Right kidney (tissue), 1 donor: ENCODE measurements around the gene THSD7A.
"Not testable (repeated sequence)": the region's sequence is repeated elsewhere in the genome, so short reads cannot be mapped to it uniquely, and the experiment has no call there.

Experiments
- DNase-seq: peaks from one replicate; pipeline ENCODE4 v3.0.0-alpha.2; 2016

Gene THSD7A

GRCh38 chr7:11458736-11459483 lies 373.1 kb downstream of the THSD7A start:
- DNase-seq = no peak

GRCh38 chr7:11457419-11457818 lies 374.6 kb downstream of the THSD7A start:
- no peak for DNase-seq

- no peak for DNase-seq
These were observed 375.4 kb downstream of the THSD7A start for GRCh38 chr7:11456574-11456973.

DNA sequence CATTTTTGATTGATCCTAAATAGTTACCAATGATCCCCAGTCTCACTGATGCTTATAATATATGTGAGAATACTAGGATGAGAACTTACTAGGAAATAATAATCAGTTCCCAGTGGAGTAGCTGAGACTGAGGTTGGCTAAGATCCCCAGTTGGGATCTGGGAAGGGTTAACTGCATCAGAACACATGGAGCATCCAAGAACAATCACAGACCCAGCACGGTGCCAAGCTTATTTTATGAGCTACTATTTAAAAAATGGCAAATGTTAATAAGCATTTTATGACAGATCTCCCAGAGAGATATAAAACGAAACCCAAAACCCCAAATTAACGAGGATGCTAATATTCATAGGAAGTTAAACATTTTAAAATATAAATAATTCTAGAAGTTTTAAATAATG lies 379.5 kb downstream of the THSD7A start:
- DNase-seq = no peak

DNA sequence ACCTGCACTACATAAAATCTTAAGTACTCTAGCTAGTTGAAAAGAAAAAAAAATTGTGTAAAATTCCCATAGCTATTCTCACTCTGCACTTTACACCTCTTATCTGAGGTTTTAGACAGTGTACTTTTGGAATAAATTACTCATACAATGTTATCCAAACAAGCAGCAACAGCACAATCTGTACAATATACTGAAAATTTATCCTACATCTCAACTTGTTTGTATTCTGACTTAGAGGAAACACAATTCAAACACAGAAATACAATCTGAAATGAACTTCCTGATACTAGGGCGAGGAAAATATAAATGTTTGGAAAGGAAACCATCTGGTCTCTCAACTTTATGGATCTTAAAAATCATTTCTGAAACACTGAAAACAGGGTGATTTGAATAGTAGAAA lies 381.7 kb downstream of the THSD7A start:
- DNase-seq = no peak

DNA sequence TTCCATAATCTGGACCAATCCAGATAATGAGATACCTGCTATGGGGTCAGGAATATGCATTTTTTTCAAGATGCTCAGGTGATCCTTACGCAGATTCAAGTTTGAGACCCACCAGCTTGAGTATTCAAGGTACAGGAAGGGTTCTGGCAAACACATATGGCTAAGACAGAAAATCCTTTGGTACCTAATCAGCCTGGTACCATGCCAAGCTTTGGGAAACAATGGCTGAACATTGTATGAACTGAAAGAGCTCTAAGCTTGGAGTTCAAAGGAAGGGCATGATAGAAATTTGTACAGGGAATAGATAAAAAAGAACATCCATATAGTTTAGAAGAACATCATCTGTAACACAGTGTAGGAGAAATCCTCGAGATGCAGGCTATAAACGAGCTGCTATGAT lies 382.7 kb downstream of the THSD7A start:
- no peak for DNase-seq

DNA sequence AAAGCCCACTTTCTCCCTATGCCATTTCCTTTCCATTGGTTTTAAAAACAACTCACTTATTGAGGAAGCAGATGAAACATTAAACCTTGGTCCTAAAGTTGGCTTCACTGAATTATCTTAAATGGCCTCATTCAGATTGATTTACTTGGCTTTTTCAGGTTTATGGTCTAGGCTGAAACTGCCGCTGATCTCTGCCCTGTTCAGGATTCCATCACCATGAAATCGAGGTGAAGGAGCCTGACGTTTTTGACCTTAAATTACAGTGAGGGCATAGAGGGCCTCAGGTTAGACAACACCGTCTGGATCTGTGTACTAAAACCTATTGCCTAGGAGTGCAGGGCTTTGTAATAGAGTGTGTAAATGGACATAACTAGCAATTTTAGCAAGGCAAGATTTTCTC lies 383.7 kb downstream of the THSD7A start:
- no peak for DNase-seq

DNA sequence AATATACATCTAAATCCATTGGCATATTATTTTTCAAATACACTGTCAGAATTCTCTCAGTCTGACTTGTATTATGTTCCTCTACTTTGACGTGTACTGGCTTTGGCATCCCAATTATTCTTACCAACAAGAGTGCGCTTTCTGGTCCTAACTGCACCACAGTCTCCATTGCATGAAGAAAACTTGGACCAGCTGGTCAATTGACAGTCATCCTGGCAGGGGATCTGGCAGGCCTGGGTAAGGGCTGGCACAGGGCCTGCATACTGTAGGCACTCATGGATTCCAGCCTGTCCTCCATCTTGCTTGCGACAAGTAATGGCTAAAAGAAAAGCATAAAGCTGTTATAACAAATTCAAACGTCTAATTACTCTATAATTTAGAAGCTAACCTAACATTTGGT lies 384.9 kb downstream of the THSD7A start:
- DNase-seq = no peak

DNA sequence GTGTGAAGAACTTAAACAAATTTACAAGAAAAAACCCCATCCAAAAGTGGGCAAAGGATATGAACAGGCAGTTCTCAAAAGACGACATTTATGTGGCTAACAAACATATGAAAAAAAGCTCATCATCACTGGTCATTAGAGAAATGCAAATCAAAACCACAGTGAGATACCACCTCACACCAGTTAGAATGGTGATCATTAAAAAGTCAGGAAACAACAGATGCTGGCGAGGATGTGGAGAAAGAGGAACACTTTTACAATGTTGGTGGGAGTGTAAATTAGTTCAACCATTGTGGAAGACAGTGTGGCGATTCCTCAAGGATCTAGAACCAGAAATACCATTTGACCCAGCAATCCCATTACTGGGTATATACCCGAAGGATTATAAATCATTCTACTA lies 388.1 kb downstream of the THSD7A start:
- not testable (repeated sequence) for DNase-seq

GRCh38 chr7:11437994-11438393 lies 394.0 kb downstream of the THSD7A start:
- DNase-seq = no peak

DNA sequence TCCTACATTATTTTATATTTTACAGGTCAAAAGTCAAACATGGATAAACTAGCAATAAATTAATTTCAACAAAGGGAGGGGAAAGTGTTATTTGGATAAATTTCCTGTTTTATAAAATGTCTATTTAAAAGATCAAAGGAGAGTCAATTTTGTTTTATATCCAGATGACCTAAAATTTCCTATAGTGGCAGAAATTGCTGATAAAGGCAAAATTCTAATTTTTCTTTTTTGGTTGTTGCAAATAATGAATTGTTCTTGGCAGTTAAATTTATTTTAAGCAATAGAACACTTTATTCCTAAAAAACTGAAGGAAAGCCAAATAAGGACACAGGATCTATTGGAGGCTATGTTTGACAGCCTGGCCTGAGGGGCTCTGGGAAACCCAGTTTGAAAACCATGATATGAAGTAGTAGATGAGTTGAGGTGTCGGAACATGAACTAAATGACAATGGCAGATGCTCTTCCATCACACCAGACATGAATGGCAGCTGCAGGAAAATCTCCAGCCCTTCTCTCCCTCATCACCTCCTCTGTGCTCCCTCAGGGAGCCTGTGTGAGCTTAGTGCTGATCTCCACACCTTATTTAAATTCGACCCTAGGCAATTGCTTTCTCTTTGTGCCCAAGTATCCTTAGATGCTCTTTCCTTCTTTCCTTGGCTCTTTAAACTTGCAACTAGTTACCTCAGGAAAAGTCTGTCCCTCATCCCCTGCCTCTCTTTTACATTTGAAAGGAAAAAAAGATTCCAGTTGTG lies 395.0 kb downstream of the THSD7A start:
- no peak for DNase-seq

DNA sequence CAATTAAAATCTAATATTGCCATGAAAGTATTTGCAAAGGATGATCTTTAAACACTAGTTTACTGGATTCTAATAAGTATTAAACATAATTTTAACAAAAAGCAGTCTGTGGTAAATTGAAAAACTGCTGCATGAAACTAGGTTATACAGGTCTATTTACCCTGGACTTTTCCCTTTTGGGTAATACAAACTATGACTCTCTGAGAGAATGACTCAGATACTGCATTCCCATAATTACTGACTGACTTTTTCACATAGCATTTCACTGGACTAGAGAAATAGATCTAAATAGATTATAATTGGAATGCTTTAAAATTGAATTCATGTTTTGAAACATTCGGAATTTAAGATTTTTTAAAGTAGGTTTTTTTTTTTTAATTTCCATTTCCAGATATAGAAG lies 395.7 kb downstream of the THSD7A start:
- DNase-seq = no peak

- no peak for DNase-seq
These were observed 397.6 kb downstream of the THSD7A start for GRCh38 chr7:11434366-11434765.

DNA sequence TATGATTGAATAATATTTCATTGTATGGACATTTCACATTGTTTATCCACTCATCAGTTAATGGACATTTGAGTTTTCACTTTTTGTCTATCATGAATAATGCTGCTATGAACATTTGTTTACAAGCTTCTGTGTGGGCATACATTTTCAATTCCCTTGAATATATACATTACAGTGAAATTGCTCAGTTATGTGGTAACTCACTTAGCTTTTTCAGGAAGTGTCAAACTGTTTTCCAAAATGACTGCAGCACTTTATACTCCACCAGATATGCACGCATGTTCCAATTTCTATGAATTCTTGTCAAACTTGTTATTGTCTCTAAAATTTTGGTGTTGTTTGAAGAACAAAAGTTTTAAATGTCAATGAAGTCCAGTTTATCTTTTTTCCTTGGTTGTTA lies 401.2 kb downstream of the THSD7A start:
- DNase-seq = no peak

DNA sequence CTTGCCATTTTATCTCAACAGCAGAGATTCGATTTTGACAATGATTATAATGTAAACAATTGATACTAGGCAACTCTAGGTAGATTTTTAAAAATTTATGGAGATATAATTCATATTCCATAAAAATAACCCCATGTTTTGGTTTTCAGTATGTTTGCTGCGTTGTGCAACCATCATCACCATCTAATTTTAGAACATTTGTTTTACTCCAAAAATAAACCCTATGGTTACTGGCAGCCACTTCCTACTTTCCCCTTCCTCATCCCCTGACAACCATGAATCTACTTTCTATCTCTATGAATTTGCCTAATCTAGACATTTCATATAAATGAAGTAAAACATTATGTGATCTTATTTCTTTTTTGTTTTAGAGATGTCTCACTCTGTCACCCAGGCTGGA lies 401.9 kb downstream of the THSD7A start:
- no peak for DNase-seq

DNA sequence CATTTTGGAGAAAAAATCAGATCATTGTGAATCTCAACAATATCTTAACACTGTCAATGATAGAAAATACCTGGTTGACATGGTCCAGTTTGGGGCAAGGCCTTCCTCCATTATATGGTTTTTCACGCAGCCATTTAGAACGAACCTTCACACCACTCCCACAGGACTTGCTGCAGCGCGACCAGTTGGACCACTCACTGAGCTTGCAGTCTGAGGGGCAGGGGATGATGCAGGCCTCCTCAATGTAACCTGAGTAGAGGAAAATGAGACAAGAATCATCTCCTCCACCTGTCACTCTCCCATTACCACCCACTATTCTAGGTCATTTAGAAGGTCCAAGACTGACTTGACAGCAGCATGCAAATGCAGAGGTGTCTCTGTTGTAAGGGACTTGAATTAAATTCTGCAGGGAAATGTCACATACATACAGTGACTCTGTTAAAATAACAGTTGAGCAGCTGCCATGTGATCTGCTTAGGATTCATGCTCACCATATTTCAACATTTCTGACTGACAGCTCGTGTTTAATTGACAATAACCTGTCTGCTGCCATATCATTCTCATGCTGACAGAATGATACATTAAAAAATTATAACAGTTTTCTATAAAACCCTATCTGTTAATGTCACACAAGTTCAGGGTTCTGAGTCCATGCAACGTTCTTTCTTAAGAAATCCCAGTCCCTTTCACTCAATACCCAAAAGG lies 403.0 kb downstream of the THSD7A start:
- DNase-seq = no peak

DNA sequence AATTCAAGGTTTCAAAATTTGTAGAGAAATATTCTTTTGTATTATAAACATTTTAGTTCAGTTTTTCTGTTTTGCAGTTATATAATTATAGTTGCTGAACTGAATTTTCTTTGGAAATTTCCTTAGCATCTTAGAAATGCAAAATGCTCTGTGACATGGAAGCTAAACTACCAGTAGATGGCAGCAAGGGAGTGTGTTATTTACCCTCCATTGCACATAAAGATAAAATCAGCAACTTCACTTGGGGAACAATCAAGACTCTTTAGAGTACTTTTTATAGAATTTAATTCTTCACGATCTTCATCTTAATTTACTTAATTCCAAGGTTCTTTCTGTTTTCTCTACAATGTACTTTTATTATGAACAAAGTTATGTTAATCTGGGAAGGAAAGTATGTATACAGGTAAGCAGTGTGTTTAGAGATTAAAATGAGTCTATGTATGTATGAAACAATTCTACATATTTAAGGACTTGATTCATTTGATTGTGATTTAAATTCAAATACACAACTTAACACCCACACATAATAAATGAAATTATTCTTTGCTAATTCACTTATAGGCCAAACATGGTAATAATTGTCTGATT lies 404.2 kb downstream of the THSD7A start:
- DNase-seq = no peak

GRCh38 chr7:11424006-11424405 lies 408.0 kb downstream of the THSD7A start:
- no peak for DNase-seq

DNA sequence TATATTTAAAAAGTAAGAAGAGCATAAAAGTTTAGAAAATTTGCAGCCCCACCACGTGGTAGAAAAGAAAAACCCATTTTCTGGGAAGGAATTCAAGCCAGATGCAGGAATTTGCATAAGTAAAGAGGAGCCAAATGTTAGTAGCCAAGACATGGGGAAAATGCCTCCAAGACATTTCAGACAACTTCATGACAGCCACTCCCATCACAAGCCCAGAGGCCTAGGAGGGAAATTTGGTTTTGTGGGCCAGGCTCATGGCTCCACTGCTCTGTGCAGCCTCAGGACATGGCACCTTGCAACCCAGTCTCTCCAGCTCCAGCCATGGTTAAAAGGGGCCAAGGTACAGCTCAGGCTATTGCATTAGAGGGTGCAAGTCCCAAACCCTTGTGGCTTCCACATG lies 411.9 kb downstream of the THSD7A start:
- no peak for DNase-seq

DNA sequence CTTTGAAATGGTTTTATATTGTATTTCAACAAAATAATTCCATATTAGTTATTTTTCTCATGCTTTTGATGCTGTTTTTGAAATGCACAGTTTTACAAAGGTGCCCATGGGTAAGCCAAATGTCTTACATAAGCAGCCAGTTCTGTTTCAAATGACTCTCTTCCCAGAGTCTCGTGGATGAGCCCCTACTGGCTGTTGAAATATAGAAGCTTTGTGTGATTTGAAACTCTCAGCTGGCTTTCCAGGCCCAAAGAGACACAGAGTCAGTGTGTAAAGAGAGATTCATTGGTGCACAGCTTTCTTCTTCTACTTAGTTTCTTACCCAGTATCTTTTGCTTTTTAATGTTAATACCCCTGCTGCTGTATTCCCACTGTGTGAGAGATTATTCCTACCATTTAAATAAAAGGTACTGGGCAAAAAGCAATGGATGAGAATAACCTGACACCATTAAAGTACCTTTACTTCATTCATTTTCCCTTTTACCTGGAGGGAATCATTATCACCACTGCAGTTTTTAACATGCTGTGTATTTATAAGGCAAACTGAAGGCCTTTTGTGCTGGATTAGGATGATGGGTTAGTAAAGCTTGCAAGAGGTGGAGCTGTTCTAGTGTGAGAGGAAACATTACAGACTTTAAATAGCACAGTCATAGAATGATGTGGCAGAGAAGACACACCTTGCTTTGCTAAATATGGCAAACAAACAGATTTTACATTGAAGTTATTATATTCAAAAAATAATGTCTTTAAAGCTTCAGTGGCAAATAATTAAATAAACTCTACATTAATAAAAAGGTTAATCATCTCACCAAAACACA lies 415.1 kb downstream of the THSD7A start:
- DNase-seq = no peak

GRCh38 chr7:11415101-11415500 lies 416.9 kb downstream of the THSD7A start:
- DNase-seq = no peak

- no peak for DNase-seq
These were observed 418.1 kb downstream of the THSD7A start for GRCh38 chr7:11413901-11414300.
